NOMO-1 treated with DMSO at 0.1 percent for 48 hours (cell line): ENCODE results near the gene LRRC72.
A peak's percentile ranks its signal among the peaks of the same experiment; 100 is the strongest.
"Not testable (repeated sequence)": the region's sequence is repeated elsewhere in the genome, so short reads cannot be mapped to it uniquely, and the experiment has no call there.

Experiments used
- DNase-seq: peaks from one replicate; lab custom pipeline; 2025; ENCODE audit not compliant: unreplicated experiment; lab: John Stamatoyannopoulos, UW

LRRC72 gene

GRCh38 chr7:16579216-16579615, 52.6 kb downstream of the LRRC72 start:
- no peak for DNase-seq

GRCh38 chr7:16581286-16581685, 54.7 kb downstream of the LRRC72 start:
- DNase-seq, result no peak

DNA sequence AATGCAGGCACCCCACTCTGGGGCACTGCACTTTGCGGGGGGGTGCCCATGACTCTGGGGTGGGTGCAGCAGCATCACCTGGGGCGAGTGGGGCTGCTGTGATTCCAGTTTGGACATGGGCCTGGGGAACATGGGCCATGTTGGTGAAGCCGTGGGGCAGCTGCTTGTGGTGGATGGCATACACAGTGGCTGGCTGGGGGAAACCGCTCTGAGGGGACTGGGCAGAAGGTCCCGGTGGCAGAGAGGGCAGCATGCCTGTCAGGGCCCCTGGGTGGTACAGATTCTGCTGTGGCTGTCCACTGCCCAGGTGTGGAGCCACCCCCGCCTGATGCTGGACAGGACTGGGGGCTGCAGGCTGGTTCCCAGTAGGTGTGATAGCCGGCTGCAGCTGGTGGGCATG, 57.2 kb downstream of the LRRC72 start:
- no peak for DNase-seq

GRCh38 chr7:16585540-16585939, 58.9 kb downstream of the LRRC72 start:
- no peak for DNase-seq

DNA sequence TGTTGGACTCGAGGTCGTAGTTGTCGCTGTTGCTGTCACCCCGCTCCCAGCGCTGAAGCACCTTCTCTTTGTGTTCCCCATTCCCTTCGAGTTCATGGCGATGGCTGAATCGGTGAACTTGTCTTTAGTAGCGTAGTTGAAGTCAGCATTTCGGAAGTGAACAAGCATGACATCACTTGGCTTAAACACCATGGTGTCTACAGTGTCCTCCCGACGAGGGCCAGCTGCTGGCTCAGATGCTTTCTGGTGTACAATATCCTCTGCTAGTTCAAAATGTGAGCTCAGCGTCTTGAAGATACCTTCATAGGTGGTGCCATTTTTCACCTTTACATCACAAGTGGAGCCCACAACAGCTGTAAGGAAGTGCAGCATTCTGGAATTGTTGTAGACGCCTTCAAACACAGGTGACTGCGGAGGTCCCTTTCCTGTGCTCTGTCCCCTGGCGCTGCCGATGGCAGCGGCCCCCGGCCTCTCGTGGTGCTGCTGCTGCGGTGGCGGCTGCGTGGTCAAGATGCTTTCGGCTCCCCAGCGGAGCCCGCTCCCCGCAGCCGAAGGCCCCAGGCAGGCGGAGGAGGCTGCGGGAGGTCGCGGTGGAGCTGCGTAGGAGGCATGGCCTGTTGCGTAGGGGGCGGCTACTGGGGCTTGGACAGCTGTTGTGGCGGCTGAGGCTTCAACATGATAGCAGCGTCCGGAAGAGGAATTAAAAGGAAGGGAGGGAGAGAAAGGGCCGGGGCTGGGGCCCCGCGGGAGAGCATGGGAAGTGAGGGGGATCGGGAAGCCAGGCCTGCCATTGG, 59.7 kb downstream of the LRRC72 start:
- DNase-seq, result no peak

DNA sequence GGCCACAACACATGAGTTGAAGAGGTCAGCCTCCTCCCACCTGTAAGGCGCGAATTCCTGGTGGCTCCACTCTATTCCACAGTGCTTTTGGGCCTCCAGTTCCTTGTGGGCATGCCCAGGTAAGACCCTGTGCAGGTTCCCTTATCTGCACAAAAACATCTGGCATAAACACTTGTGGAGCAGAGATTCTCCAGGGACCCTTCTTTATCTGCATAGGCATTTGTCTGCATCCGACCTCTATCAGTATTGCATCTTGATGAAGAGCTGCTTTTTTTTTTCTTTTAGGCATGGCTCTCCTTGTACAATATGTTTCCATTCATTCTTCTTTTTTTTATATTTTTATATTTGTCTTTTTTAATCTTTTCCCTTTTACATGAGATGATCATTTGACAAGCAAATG, 60.5 kb downstream of the LRRC72 start:
- DNase-seq, result no peak

- no peak for DNase-seq
These were observed 61.2 kb downstream of the LRRC72 start for GRCh38 chr7:16587790-16588189.

GRCh38 chr7:16589881-16590280, 63.3 kb downstream of the LRRC72 start:
- no peak for DNase-seq

GRCh38 chr7:16590424-16590823, 63.8 kb downstream of the LRRC72 start:
- no peak for DNase-seq

GRCh38 chr7:16592395-16592794, 65.8 kb downstream of the LRRC72 start:
- DNase-seq, result no peak

DNA sequence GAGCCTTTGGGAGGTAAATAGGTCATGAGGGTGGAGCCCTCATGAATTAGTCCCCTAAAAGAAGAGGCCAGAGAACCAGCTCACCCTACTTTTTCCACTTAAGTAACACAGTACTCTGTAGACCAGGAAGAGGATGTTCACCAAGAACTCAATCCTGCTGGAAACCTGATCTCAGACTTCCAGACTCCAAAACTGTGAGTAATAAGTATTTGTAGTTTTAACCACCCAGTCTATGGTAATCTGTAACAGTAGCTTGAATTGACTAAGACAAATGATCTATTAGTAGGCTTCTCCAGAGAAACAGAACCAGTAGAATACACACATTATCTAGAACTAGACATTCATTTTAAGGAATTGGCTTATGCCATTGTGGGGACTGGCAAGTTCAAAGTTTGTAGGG, 67.4 kb downstream of the LRRC72 start:
- no peak for DNase-seq

DNA sequence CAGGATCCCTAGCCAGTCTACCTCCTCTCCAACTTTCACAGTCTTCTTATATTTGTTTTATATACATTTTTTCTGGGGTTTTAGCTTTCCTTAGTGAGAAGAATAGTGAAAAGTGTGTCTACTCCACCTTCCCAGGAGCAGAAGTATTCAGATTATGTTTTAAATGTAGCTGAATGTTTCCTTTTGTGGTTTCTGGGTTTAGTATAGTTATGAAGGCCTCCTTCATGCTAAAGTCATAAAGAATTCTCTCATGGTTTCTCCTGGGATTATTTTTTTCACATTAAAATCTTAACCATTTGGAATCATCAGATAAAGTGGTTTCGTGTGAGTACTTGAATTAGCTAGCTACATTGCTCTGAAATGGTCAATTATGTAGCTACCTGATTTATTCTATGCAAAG, 68.1 kb downstream of the LRRC72 start:
- no peak for DNase-seq

DNA sequence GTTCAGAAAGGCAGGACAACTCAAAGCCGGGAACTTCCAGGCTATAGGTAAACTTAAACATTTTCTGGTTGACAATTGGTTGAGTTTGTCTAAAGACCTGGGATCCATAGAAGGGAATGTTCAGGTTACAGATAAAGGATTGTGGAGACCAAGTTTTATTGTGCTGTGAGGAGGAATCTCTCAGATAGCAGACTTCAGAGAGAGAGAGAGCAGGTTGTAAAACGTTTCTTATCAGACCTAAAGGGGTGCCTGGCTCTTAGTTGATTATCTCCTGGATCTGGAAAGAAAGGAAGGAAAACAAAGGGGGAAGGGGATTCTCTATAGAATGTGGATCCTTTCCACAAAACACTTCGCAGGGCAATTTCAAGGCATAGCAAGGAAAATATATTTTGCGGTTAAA, 69.0 kb downstream of the LRRC72 start:
- DNase-seq, result not testable (repeated sequence)

GRCh38 chr7:16598015-16598414, 71.4 kb downstream of the LRRC72 start:
- no peak for DNase-seq

DNA sequence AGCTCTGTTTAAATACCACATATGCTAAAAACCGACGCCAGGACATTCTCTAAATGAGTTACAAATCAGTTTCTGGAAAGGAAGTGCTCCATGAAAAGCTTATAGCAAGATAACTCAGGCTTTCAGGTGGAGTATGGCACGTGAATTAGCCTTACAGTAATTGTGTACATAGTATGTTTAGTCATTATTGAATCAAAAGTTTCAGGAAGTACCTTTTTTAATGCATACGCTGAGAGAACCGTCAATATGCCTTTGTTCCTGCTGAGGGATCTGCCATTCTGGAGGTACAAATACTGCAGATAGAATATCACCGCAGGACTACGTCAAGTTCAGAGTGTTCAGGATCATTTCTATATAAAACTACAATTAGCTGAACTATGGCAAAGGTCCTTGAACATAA, 73.2 kb downstream of the LRRC72 start:
- DNase-seq, result no peak

DNA sequence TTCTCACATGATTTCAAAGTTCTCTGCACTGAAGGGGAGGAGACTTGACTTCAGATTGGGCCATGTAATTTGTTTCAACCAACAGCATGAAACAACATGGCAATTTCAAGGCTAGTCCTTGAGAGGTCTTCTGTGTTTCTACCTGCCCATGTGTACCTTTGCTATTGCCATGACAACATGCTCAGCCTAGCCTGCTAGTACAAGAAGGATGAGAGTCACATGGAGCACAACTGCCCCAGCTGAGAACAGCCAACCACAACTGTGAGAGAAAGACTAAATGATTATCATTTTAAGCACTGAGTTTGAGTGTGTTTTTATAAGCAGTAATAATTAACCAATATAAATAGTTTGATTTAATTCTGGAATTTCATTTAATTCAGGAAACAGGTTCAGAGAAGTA, 77.0 kb downstream of the LRRC72 start:
- DNase-seq, result no peak

DNA sequence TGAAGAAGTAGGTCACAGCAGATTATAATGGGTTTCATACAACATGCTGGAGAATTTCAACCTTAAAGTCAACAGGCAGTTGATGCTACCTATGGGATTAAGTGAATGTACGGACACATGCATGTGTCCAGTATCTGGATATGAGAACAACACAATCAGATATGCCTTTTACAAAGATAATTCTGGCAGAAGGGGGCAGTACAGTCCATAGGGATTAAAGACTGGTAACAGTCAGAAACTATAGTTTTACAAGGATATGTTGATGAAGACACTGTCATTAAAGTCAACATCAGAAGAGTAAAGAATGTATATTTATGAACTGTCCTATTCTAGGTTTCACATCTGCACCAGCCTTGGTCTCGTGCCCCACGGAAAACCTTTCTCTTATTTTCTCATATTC, 77.4 kb downstream of the LRRC72 start:
- DNase-seq, result no peak

DNA sequence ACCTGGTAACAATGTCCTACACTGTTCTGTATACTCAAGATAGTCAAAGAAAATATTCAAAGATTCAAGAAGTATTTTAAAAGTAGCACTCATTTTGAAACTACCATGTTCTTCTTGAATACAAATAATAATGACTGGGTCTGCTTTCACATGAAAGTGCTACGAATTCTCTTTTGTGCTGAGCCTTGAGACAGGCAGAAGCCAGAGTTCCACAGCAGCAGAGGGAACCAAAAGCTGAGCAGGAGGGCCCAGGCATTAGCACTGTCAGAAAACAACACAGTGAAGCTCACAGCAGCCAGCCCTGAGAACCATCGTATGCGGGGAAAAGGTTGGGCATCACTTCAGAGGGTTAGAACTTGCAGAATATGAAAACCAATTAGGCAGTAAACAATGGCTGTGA, 80.1 kb downstream of the LRRC72 start:
- no peak for DNase-seq

DNA sequence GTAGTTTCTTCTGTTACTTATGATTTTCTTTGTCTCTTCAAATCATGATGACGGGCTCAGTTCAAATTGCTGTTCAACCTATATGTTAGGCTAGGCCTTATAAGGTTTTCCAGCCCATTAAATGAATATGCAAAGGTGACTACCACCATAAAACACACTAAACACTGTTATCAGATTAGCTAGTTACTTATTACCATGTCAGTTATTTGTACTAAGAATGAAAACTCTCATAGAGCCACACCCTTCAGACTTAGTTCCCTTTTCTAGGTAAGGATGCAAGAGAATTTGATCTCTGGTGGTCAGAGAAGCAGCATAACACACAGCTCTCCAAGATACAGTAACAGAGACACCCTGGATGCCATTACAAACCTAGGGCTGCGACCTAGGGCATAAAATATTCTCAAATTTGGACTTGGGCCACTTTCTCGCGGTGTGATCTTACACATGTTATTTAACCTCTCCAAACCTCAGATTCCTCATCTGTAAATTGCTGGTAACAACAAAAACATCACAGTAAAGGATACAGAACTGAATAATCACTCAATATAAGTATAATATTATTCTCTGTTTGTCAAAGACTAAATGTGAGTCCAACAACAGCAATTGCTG, 83.3 kb downstream of the LRRC72 start:
- DNase-seq, result peak; percentile 81

GRCh38 chr7:16611711-16612110, 85.1 kb downstream of the LRRC72 start:
- no peak for DNase-seq

- DNase-seq, result no peak
These were observed 88.6 kb downstream of the LRRC72 start for GRCh38 chr7:16615228-16615627.

DNA sequence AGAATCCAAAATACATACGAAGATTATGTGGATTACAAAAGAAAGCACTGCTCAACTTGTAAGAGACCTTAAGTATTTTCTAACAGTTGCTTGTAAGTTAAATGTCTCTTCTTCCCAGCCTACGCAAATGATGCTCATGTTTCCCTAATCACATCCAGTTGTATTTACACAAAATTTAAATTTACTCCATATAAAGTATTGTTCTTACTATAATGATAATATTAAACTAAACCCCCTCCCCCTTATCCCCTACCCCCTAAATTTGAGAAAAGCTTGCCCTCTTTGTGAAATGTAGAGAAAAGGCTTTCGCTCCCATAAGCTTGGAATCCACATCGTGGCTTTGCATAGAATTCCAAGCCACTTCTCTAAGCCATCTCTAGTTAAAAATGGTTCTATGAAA, 89.5 kb downstream of the LRRC72 start:
- DNase-seq, result no peak

- no peak for DNase-seq
These were observed 89.9 kb downstream of the LRRC72 start for GRCh38 chr7:16616542-16616941.
